PC-9 (cell line): ENCODE results near the gene HERC2. TPM values are rescaled to one million over a fixed set of nuclear protein-coding genes. Genes with fewer than 3 reads are reported as not detected.

Source experiments
- BruUV-seq: library from RNA; stranded (reverse); fragments of 400-500 nt; replicated peaks from 2 replicates; lab custom pipeline; 2021; lab: Mats Ljungman, UMichigan
- CTCF ChIA-PET: fragments of 300-600 bp; sonication (Branson Sonifier 250); formaldehyde crosslinking; loops from one replicate; lab custom pipeline; 2022; ENCODE audit warnings: antibody characterized with exemption; lab: Charles Lee
- POLR2A ChIA-PET: fragments of 300-600 bp; sonication (Branson Sonifier 250); formaldehyde crosslinking; loops from one replicate; lab custom pipeline; 2022; ENCODE audit warnings: antibody characterized with exemption; ENCODE audit not compliant: unreplicated experiment; lab: Charles Lee
- DNase-seq, 2 experiments: peaks; one replicate each; pipeline versions ENCODE4 v3.0.0 to v3.0.0-alpha.2; 2015 to 2022; ENCODE audit warnings: mixed read lengths in 1 of 2
- H2AFZ ChIP-seq: fragments of 200-600 bp; sonication (generic); 2 replicates; pipeline ENCODE4 v1.8.1; 2017; ENCODE audit warnings: antibody characterized with exemption
- H3F3A ChIP-seq: fragments of 200-600 bp; sonication (generic); 2 replicates; pipeline ENCODE4 v1.8.1; 2017; ENCODE audit warnings: antibody characterized with exemption, mild to moderate bottlenecking, low read depth; ENCODE audit not compliant: insufficient read depth
- H3K27ac ChIP-seq: fragments of 200-600 bp; sonication (generic); 2 replicates; pipeline ENCODE4 v1.6.1; 2016; ENCODE audit warnings: mixed run types
- H3K27me3 ChIP-seq: fragments of 200-600 bp; sonication (generic); 2 replicates; pipeline ENCODE4 v1.6.1; 2016; ENCODE audit warnings: low read depth, mixed run types; ENCODE audit not compliant: insufficient read depth
- H3K36me3 ChIP-seq: fragments of 200-600 bp; sonication (generic); 2 replicates; pipeline ENCODE4 v1.6.1; 2016; ENCODE audit warnings: low read depth, mixed run types
- H3K4me1 ChIP-seq: fragments of 200-600 bp; sonication (generic); replicated peaks from 2 replicates; pipeline ENCODE4 v1.6.1; 2016; ENCODE audit warnings: mixed run types; ENCODE audit not compliant: insufficient read depth
- H3K4me2 ChIP-seq: fragments of 200-600 bp; sonication (generic); 2 replicates; pipeline ENCODE4 v1.6.1; 2017; ENCODE audit warnings: mixed run types
- H3K4me3 ChIP-seq: fragments of 200-600 bp; sonication (generic); 2 replicates; pipeline ENCODE4 v1.6.1; 2016; ENCODE audit warnings: mixed run types
- H3K79me2 ChIP-seq: fragments of 200-600 bp; sonication (generic); 2 replicates; pipeline ENCODE4 v1.6.1; 2017; ENCODE audit warnings: low read depth, mixed run types
- H3K9me2 ChIP-seq: fragments of 200-600 bp; sonication (generic); 2 replicates; pipeline ENCODE4 v1.8.1; 2017; ENCODE audit warnings: mild to moderate bottlenecking; ENCODE audit not compliant: insufficient read depth
- H3K9me3 ChIP-seq: fragments of 200-600 bp; sonication (generic); 2 replicates; pipeline ENCODE4 v1.8.1; 2016; ENCODE audit warnings: low read depth; ENCODE audit not compliant: insufficient read depth
- H4K20me1 ChIP-seq: fragments of 200-600 bp; sonication (generic); 2 replicates; pipeline ENCODE4 v1.8.1; 2017; ENCODE audit not compliant: insufficient read depth
- EZH2 ChIP-seq: fragments of 200-600 bp; sonication (generic); IDR thresholded peaks from 2 replicates; pipeline ENCODE4 v1.8.0; 2017; ENCODE audit warnings: antibody characterized with exemption, low read depth
- intact Hi-C: fragments of 100-400 bp; cut with micrococcal nuclease; formaldehyde crosslinking; loops from one replicate; pipeline ENCODE4 v1.10.0; 2022; ENCODE audit not compliant: unreplicated experiment
- total RNA-seq: library from RNA; stranded (reverse); gene quantifications from 2 replicates; pipeline ENCODE4 v1.2.3, GENCODE V29; 2021
- TF ChIP-seq, protein P1 (sequence below): fragments of 200-600 bp; sonication (generic); conservative IDR thresholded peaks from 2 replicates; pipeline ENCODE4 v1.6.1; 2017; ENCODE audit warnings: mixed run types, antibody characterized with exemption, mild to moderate bottlenecking, moderate library complexity

The HERC2 gene
- total RNA-seq, 1 experiment from 2014 or later = 49.7 TPM

DNA sequence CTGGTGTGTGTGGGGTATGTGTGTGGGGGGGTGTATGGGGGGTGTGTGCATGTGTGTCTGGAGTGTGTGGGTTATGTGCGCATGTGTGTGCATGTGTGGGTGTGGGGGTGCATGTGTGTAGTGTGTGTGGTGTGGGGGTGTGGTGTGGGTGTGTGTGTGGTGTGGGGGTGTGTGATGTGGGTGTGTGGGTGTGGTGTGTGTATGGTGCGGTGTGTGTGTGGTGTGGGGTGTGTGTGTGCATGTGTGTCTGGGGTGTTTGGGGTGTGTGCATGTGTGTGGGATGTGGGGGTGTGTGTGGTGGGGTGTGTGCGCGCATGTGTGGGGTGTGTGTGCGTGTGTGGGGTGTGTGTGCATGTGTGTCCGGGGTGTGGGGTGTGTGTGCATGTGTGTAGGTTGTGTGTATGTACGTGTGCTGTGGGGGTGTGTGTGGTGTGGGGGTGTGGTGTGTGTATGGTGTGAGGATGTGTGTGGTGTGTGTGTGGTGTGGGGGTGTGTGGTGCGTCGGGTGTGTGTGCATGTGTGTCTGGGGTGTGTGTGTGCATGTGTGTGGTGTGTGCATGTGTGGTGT, 216.7 kb downstream of the HERC2 start:
- H2AFZ ChIP-seq = no peak overlapping the region
- H3K27ac ChIP-seq = no peak overlapping the region
- no peaks in the 10 kb centered on the region for H4K20me1 ChIP-seq
- no peaks in the 10 kb centered on the region for H3K9me2 ChIP-seq
- POLR2A ChIA-PET = no interaction called here
- peaks cover 15% of the 10 kb centered on the region; the same call in 1 of the 2 replicates for H3K27me3 ChIP-seq
- H3F3A ChIP-seq = no peaks in the 10 kb centered on the region
- intact Hi-C loops = no loop called here
- no peaks in the 10 kb centered on the region for H3K9me3 ChIP-seq
- H3K79me2 ChIP-seq = no peaks in the 10 kb centered on the region
- no peak overlapping the region for H3K4me2 ChIP-seq
- CTCF ChIA-PET = no interaction called here
- no peak for TF ChIP-seq EZH2
- TF ChIP-seq, protein P1, sequence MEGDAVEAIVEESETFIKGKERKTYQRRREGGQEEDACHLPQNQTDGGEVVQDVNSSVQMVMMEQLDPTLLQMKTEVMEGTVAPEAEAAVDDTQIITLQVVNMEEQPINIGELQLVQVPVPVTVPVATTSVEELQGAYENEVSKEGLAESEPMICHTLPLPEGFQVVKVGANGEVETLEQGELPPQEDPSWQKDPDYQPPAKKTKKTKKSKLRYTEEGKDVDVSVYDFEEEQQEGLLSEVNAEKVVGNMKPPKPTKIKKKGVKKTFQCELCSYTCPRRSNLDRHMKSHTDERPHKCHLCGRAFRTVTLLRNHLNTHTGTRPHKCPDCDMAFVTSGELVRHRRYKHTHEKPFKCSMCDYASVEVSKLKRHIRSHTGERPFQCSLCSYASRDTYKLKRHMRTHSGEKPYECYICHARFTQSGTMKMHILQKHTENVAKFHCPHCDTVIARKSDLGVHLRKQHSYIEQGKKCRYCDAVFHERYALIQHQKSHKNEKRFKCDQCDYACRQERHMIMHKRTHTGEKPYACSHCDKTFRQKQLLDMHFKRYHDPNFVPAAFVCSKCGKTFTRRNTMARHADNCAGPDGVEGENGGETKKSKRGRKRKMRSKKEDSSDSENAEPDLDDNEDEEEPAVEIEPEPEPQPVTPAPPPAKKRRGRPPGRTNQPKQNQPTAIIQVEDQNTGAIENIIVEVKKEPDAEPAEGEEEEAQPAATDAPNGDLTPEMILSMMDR = no peak
- DNase-seq = no peak
- H3K4me1 ChIP-seq = no peaks in the 10 kb centered on the region
- H3K36me3 ChIP-seq = no peaks in the 10 kb centered on the region
- no peak overlapping the region for H3K4me3 ChIP-seq
- BruUV-seq = no TSS peak

DNA sequence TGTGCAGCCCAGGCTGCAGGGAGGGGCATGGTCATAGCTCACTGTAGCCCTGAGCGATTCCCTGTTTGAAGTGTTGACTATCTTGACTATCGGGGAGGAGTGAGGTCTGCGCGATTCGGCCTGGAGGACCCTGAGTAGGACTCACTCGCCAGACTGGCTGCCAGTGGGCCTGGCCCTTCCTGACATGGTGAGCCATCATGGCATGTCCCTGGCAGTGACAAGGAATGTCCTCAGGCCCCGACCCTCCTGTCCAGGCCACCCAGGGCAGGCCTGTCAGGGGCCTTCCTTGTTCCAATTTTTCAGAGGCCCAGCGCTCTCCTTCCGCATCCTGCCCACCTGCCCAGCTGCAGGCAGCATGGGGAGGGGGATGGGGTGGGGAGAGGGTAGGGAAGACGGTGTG, 217.7 kb downstream of the HERC2 start:
- Histone ChIP-seq H3K79me2 (no peaks in the 10 kb centered on the region), H3K4me1 (no peaks in the 10 kb centered on the region), H4K20me1 (no peaks in the 10 kb centered on the region), H3K9me3 (no peaks in the 10 kb centered on the region), H3K36me3 (no peaks in the 10 kb centered on the region), H3K9me2 (no peaks in the 10 kb centered on the region), H3K27ac (no peak overlapping the region), H3F3A (no peaks in the 10 kb centered on the region), H3K27me3 (peaks cover 15% of the 10 kb centered on the region; the same call in 1 of the 2 replicates), H2AFZ (no peak overlapping the region), H3K4me2 (no peak overlapping the region), H3K4me3 (no peak overlapping the region)
- TF ChIP-seq, protein P1 = no peak
- TF ChIP-seq EZH2 = no peak
- CTCF ChIA-PET = no interaction called here
- no peak for DNase-seq
- intact Hi-C loops = no loop called here
- BruUV-seq = no TSS peak
- POLR2A ChIA-PET = no interaction called here

DNA sequence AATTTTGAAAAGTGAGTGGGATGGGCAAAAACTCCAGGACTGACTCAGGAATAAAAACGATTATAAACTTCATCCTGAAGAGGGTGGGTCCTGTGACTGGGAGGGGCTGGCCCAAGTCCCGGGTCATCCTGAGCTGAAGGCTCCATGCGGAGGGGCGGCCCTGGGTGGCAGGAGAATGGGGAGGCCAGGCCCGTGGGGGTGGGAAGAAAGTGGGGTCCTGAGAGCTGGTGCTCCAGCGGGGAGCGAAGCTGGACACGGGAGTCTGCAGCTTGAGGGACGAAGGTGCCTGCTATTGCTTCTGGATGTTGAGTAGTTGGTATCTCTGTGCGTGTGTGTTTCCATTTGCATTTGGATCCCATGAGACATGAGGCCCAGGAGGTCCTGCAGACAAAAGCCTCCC, 218.1 kb downstream of the HERC2 start:
- Histone ChIP-seq H3K9me3 (no peaks in the 10 kb centered on the region), H2AFZ (no peak overlapping the region), H3K4me3 (no peak overlapping the region), H3K36me3 (no peaks in the 10 kb centered on the region), H3K4me2 (no peak overlapping the region), H3K27ac (no peak overlapping the region), H3K4me1 (no peaks in the 10 kb centered on the region), H3K27me3 (peaks cover 15% of the 10 kb centered on the region; the same call in 1 of the 2 replicates), H3F3A (no peaks in the 10 kb centered on the region), H4K20me1 (no peaks in the 10 kb centered on the region), H3K79me2 (no peaks in the 10 kb centered on the region), H3K9me2 (no peaks in the 10 kb centered on the region)
- BruUV-seq = no TSS peak
- intact Hi-C loops = no loop called here
- no peak for DNase-seq
- TF ChIP-seq EZH2 = no peak
- TF ChIP-seq, protein P1 = no peak
- ChIA-PET POLR2A (no interaction called here), CTCF (no interaction called here)
